GM21447 (cell line): Measurements from ENCODE around the gene SRI.

Experiments
- ATAC-seq: cut with Tn5 transposase; IDR thresholded peaks from one replicate; pipeline ENCODE4 v1.9.1; 2021; ENCODE audit not compliant: unreplicated experiment

SRI gene

DNA sequence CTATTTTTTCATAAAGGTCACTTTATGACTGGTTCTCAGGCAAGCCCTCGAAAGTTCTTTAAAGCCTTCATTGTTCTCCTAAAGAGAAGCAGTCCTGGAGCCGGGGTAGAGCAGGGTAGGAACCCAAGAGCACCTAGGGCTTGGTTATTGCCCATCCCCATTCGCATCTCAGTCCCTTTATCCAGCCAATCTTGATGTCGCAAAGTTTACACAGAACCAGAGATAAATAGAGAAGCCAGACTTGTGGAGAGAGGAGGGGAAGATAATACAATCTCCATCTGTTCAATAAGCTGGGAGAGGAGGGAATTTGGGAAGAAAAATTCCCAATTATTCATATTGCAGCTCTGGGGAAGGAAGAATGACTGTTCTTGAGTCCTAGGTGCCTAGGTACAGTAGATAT, 6.4 kb upstream of the SRI start:
- no peak for ATAC-seq

- ATAC-seq: no peak
Measured at GRCh38 chr7:88224601-88225275, 4.9 kb upstream of the SRI start.

DNA sequence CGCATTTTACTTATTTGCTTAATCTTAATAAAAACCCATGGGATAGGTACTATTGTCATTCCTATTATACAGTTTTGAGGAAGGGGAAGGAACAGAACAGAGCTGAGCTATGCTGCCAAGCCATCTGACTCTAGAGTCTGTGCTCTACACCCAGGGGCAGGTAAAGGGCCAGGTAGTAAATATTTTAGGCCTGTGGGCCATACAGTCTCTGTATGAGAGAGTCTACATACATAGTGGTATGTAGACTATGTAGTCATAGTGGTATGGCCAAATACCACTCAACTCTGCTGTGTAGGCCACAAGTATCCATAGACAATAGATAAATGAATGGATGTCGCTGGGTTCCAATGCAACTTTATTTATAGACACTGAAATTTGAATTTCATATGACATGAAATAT, 3.4 kb upstream of the SRI start:
- no peak for ATAC-seq

GRCh38 chr7:88218836-88219605, 817 bp downstream of the SRI start:
- peak; percentile 40 for ATAC-seq

GRCh38 chr7:88218429-88218745, 1.5 kb downstream of the SRI start:
- ATAC-seq: no peak

DNA sequence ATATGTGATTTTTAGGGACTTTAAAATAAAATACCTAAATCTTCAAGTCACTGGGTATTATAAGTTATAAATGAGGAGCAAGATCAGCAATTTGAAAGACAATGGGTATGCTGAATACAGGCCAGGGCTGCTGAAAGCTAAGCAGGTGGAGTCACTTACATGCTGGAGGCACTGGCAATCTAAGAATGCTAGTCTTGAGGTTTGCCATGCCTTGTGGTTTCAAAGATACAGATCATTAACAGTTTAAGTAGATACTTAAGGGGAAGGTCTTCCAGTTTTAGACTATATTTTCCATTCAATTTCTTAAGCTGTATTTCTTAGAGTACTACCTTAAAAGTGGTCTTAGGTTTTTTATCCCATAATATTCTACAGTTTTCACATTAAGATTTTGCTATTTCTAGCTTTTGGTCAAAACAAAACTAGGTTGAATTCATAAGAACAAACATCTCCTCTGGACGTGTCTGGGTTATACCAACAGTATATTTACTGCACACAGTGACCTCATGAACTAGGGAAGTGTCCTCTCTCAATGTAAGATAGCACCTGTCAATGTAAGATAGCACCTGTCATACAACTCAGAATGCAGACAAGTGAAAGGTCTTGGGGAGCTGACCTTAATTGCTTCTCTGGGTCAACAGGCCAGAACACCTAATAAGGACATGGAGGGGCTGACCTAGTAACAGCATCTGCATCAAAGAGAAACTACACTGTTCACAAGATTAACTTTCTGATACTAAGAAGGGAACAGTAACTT, 2.0 kb downstream of the SRI start:
- peak; percentile 77 for ATAC-seq

DNA sequence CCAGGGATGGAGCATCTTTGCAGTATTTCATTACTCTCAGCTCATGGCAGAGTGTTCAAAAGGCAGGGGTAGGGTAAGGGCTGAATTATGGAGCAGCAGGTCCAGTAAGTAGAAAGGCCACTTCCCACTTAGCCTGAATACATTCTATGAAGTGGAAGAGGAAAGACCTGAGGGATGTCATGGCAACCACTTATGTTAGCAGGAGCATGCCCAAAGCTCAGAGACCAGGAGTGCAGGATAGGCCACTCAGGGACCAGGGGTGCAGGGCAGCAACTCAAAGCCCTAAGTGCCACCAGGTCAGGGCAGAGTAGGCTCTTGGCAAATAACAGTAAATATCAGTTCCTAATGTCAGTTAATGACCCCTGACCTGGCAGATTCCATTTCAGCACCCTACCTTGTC, 3.6 kb downstream of the SRI start:
- ATAC-seq: no peak

GRCh38 chr7:88215295-88215694, 4.5 kb downstream of the SRI start:
- no peak for ATAC-seq

DNA sequence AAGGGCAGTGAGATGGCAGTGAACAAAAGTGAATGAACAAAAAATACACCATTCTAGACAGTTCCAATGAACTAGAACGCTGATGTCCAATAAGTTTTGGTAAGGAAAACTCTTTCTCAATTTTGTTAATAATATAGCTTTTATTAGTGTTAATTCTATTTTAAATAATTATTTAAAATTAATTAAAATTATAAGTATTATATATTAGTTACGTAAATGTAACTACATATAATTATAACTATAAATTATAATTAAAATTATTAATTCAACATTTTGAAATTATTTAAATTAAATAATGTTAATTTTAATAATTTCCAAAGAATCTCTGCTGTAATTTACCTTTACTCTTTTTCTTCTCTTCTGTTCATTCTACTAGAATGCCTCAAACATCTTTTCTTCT, 5.4 kb downstream of the SRI start:
- ATAC-seq: no peak

- no peak for ATAC-seq
Measured at GRCh38 chr7:88212918-88213317, 6.9 kb downstream of the SRI start.

- no peak for ATAC-seq
Measured at GRCh38 chr7:88208521-88208920, 11.3 kb downstream of the SRI start.

DNA sequence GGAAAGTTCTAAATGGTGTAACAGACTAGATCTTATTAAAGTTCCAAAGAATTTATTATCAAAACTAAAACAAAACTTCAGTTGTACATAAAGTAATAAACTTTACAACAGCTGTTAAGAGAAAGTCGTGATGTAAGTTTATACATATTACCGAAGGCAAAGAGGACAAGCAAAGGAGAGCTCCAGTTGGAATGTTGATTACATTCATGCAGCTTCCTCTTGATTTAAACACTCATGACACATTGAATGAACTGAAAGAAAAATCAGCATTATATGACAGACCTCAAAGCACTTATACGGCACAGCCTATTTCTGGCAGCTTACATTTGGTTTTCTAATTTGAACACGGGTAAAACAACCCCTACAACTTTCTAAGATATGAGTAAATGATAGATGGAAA, 13.6 kb downstream of the SRI start:
- no peak for ATAC-seq

- ATAC-seq: no peak
Measured at GRCh38 chr7:88205179-88205578, 14.7 kb downstream of the SRI start.

- no peak for ATAC-seq
Measured at GRCh38 chr7:88204525-88205110, 15.2 kb downstream of the SRI start.

DNA sequence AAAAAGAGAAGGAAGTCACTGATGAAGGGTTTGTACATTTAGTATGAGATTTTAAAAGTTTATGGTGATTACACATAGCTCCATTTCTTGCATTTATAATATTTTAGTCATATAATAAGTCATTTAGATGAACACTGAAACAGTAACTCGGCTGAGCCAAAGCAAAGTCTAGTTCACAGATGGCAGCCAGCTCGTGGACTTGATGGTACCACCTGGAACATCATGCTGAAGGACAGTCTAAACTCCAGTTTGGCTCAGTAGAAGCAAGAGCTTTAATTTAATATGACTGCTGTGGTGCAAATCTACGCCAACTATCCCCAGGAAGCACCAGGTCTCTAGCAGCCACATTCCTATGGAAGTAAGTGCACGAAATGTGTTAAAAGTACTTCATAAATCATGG, 16.4 kb downstream of the SRI start:
- no peak for ATAC-seq

- no peak for ATAC-seq
Measured at GRCh38 chr7:88202799-88203198, 17.0 kb downstream of the SRI start.

GRCh38 chr7:88202278-88202677, 17.6 kb downstream of the SRI start:
- no peak for ATAC-seq

DNA sequence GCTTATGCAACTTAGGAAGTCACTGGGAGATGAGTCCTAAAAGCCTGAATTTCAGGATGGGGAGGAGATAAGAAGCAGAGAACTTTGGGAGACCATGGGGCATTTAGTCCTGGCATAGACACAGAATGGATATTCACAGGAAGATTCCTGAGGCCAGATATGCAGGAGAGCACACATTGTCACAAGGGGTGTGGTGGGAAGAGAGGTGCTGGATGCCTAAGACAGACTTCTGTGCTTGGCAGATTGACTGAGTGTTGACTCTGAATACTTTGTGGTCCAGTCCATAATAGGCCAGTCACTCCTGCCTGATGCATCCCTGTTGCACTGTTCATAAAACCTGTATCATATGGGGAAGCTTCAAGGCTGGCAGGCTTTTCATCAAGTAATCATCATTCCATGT, 18.5 kb downstream of the SRI start:
- ATAC-seq: no peak

DNA sequence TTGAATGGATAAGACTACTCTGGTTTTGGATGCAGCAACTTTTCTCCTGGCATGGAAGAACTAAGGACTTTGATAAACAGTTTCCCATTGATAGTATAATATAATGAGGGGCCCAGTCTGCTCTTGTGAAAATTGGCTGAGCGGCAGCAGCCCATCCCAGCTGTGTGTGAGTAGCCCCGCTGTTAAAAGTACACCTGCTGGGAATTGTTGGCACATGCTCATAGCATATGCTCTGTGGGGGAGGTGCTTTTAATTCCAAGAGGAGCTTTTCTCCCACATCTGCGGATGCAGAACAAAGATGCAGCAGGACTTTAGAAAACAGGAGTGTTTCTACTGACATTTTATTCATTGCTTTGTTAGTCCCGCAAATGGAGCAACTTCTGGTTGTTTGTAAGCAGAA, 19.0 kb downstream of the SRI start:
- ATAC-seq: no peak

DNA sequence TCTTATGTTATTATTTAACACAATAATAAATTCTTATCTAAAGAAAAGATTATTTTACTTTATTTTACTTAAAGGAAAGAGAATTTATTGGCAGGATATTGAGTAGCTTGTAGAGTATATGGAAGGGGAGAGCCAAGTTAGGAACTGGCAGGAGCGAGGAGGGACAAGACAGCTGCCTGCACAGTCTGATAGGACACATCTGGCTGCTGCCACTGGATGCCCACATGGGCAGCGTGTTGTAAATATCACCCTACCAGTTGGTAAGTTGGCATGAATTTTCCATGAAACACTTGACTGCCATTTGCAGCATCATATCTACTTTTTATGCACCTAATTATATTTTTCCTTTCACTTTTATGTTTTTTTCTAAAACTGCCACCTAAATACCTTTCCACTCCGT, 19.6 kb downstream of the SRI start:
- no peak for ATAC-seq

- no peak for ATAC-seq
Measured at GRCh38 chr7:88191911-88192310, 27.9 kb downstream of the SRI start.

DNA sequence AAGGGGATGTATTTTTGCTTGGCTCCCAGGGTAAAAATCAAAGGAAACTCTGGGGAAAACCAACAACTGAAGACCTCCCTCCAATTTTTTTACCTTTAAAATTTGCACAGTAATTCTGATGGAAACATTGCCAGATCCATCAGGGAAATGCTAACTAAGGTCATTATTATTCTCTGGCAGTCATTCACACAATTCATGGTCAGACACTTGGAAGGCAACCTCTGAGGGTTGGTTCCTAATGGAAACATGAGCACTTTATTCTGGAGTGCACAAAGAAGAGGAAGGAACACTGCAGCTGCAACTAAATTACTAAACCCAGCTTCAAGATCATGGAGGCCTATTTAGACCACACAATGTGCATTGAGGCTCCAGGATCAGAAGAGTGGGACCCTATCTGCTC, 34.2 kb downstream of the SRI start:
- no peak for ATAC-seq
